Stimulated activated CD4-positive, alpha-beta T cell treated with anti-CD3 and anti-CD28 coated beads, Interleukin-2, amount 100 ng/mL, for 4 hours (primary cell): Measurements from ENCODE around the gene FRMPD1.
"Not testable (repeated sequence)": the region's sequence is repeated elsewhere in the genome, so short reads cannot be mapped to it uniquely, and the experiment has no call there.

Experiments used
- DNase-seq: peaks from one replicate; pipeline ENCODE4 v3.0.0-alpha.2; 2020; ENCODE audit warnings: low read depth

FRMPD1 gene, protein sequence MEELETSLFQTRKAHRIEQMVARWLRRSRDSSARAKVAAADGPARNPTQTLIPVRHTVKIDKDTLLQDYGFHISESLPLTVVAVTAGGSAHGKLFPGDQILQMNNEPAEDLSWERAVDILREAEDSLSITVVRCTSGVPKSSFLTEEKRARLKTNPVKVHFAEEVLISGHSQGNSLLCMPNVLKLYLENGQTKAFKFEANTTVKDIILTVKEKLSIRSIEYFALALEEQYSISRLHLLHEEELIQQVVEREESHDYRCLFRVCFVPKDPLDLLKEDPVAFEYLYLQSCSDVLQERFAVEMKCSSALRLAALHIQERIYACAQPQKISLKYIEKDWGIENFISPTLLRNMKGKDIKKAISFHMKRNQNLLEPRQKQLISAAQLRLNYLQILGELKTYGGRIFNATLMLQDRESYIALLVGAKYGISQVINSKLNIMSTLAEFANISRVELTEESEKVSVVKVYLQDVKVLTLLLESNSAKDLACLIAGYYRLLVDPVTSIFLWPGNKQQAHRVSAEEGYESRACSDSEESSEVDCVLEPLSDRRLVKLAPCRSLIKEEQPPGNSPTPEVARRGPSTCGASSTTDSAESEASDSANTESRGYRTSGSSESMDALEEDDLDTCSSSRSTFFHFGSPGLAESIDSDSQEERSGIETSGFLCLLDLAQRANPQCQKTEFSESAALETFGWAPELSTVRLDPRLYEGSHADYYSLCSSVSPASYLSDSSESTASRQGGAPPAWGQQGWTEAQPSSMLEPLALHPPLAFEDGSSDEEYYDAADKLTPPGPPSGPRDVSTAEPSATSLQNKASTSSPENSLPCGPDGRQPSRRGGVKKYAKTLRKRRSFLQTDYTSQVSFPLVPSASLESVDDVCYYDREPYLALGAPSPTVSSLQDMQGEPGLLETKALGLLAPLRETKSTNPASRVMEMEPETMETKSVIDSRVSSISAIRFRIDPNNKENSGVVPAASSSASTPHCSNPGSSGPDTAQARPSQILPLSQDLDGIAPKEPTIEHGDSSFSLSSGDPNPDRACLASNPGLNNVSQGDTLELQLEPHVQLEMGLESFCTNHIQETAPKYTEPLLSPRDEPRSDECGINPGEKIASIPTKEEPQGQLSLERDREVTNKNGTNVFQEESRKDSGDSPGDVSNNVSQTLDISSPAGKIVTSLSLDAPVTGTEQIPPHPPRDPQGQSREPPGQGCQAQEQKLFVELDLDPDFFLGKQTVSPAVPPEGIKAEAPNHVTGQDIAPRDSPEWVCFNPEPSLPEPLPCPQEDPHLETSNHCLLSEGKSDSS (N-terminal part only)

GRCh38 chr9:37650873-37651768, at the start of gene FRMPD1:
Gene FRMPD1, plus strand, starts transcription at chr9:37650954. Its CDS starts 41,688 bp downstream, at chr9:37692642.
- DNase-seq = peak; percentile 17

GRCh38 chr9:37602061-37602460, 48.7 kb upstream of the FRMPD1 start:
- DNase-seq = not testable (repeated sequence)

DNA sequence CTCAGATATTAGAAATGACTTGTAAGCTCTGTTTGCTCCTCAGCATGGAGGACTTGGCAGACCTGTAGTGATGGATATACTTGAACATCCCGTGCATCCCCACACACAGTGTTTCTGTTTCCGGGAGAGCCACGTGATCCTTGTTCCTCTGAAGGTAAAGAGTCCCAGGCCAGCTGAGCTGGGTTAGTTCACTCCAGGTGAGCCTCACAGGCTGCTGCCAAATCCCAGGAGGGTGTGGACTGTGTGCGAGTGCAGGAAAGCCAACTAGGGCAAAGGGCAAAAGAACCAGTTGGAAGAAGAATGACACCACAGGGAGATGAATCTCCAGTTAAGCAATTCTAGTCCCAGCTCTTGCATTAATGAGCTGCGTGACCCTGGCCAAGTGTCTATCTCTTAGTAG, 47.9 kb upstream of the FRMPD1 start:
- no peak for DNase-seq

GRCh38 chr9:37604296-37604695, 46.5 kb upstream of the FRMPD1 start:
- no peak for DNase-seq

DNA sequence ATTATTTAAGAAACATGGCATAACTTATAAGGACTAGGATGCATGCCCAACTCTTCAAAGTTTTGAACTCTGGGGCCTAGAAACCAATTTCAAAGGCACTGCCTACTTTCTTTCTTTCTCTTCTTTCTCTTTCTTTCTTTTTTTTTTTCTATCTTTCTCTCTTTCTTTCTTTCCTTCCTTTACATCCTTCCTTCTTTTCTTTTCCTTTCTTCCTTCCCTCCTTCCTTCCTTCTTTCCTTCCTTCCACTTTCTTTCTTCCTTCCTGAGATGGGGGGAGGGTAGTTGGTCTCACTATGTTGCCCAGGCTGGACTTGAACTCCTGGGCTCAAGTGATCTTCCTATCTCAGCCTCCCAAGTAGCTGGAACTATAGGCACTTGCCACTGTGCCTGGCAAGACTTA, 42.5 kb upstream of the FRMPD1 start:
- no peak for DNase-seq

- no peak for DNase-seq
Measured at GRCh38 chr9:37609735-37610397, 40.9 kb upstream of the FRMPD1 start.

- no peak for DNase-seq
Measured at GRCh38 chr9:37611014-37611413, 39.7 kb upstream of the FRMPD1 start.

GRCh38 chr9:37611961-37612360, 38.8 kb upstream of the FRMPD1 start:
- no peak for DNase-seq

GRCh38 chr9:37617161-37617560, 33.6 kb upstream of the FRMPD1 start:
- no peak for DNase-seq

DNA sequence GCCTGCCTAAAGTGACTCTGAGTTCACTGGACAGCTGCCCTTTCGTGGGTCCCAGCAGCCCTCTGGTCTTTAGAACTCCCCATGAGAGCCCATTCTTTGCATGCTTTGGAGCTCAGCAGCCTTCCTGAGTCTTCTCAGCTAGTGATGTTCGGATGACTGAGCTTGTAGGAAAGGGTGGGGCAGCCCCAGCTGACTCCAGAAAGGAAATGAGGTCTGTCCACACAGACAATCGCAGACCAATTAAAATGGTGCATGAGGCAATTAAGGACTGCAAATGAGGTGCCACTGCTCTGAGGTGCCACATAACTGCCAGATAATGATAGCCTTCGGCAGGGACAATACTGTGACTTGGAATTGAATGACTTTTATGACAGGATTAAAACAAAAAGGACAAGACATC, 32.9 kb upstream of the FRMPD1 start:
- no peak for DNase-seq

- no peak for DNase-seq
Measured at GRCh38 chr9:37618817-37619216, 31.9 kb upstream of the FRMPD1 start.

GRCh38 chr9:37619806-37620205, 30.9 kb upstream of the FRMPD1 start:
- DNase-seq = no peak

GRCh38 chr9:37620396-37620795, 30.4 kb upstream of the FRMPD1 start:
- no peak for DNase-seq

DNA sequence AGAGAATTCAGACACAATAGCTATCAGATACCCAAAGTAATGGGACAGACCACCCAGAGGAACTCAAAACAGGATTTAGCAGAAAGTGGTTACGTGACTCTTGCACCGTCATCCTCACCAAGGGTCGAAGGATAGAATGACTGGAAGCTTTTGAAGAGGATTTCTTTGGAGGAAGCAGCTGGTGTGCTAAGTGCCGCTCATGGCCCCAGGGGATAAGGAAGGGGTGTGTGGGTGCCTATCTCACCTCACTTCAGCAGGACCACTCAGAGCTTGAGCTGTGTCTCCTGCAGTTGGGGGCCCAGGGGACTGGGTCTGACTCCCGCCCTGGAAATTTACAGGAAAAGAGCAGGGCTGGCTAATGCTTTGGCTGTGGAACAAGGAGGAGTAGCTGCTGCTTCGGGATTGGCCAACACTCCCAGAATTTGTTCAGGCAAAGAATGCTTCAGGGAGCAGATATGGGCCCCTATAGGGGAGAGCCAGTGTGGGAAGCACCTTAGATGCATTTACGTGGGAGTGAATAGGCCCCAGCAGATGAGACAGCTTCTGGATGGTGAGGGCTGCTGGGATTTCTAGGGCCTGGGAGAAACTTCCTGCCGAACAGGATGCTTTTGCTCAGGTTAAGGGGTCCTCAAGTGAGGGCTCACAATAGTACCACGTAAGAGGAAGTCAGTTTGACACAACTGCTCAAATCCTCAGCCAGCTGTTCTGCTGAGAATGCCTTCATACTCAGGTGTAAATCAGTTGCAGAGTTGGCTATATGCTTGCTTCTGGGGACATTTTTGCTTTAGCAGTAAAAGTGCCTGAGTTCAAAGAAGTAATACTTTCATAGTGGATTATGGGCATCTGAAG, 29.3 kb upstream of the FRMPD1 start:
- no peak for DNase-seq

GRCh38 chr9:37622462-37622861, 28.3 kb upstream of the FRMPD1 start:
- DNase-seq = no peak

DNA sequence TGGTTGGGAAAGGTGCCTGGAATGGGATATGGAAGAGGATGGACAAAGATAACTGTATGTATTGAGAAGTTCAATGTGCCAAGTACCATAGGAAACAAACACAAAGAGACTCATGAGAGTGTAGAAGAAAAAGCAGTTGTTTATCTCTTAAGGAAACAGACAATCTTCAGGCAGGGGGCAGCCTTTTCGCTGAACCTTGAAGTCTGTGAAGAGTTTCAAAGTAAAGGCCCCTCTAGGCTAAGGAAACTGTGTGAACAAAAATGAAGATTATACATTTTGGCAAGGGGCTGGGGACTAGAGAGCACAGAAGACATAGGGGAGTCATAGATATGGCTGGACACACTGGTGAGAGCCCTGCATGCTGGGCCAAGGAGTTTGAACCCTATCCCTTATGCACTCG, 27.5 kb upstream of the FRMPD1 start:
- DNase-seq = no peak

GRCh38 chr9:37624073-37624472, 26.7 kb upstream of the FRMPD1 start:
- DNase-seq = no peak

- DNase-seq = no peak
Measured at GRCh38 chr9:37625036-37625757, 25.6 kb upstream of the FRMPD1 start.

DNA sequence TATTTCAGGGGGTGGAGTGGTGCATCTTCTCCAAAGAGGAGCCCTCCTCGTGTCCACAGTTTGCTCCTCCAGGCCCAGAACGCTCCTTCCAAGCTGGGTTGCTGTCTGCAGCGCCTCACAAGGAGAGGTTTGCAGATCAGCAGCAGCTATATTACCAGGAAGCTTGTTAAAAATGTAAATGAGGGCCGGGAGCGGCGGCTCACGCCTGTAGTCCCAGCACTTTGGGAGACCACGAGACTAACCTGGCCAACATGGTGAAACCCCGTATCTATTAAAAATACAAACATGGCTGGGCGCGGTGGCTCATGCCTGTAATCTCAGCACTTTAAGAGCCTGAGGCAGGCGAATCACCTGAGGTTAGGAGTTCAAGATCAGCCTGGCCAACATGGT, 25.0 kb upstream of the FRMPD1 start:
- no peak for DNase-seq
